NCI-H510A (cell line): ENCODE data around the gene VMAC.

Source experiments
- DNase-seq: peaks from one replicate; lab custom pipeline; 2025; lab: John Stamatoyannopoulos, UW

The VMAC gene

DNA sequence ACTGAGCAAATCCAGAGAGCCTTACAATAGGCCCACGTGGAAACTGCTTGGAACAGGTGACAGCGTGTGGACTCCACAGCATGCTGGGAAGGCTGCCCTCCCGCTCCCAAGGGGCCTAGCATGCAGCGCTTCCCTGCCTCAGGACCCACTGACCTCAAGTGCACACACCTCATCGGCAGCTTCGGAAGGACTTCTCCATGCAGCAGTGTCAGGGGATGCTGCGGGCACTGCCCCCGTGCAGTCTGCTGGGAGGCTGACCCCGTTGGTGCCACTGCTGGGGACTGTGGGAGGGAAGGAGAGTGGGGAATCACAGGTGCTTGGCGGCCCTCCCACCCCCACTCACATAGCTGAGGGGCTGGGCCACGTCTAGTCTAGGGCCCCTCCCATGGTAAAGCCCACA, 26.6 kb downstream of the VMAC start:
- no peak for DNase-seq

DNA sequence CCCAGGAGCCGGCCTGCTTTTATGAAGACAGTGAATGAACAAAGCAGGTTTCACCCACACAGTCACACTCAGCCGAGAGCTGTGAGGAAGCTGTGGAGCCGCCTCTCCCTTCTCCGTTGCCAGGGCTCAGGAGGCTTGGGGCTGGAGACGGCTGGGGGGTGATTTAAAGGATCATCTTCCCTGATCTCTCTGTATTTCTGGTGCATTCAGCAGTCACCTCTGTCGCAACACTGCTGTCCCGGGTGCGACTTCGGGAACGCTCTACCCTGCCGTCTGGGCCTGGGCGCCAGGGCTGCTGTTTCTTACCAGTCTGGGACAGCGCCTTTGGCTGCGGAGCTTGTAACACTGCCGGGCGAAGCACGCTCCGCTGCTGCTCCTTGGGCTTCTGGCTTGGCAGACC, 27.5 kb downstream of the VMAC start:
- no peak for DNase-seq

DNA sequence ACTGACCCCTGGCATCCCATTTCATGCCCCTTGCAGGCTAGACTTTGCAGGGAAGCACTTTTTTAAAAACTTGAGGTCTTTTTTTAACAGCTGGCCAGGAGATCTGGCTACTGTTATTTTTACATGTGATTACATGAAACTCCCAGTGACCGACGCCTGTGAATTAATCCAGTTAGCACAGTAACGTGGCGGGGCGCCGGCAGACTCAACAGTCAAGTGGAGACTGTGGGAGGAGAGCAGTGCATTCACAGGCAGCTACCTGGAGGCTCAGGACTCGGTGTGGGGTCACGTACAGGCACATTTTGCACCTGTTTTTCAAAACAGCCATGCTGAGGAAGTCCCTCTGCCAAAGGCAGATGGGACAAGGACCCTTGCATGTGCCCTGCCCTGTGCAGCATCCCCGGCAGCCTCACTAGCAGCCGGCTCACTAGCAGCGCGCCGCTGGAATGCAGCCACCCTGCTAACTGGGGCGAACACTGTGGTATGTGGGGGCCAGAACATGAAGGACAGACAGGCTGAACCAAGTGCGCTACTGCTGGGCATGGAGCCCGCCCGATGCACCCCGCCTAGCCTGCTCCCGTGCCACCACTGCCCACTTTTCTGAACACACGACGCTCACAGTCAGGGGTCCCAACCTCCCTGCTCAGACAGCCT, 28.1 kb downstream of the VMAC start:
- no peak for DNase-seq

DNA sequence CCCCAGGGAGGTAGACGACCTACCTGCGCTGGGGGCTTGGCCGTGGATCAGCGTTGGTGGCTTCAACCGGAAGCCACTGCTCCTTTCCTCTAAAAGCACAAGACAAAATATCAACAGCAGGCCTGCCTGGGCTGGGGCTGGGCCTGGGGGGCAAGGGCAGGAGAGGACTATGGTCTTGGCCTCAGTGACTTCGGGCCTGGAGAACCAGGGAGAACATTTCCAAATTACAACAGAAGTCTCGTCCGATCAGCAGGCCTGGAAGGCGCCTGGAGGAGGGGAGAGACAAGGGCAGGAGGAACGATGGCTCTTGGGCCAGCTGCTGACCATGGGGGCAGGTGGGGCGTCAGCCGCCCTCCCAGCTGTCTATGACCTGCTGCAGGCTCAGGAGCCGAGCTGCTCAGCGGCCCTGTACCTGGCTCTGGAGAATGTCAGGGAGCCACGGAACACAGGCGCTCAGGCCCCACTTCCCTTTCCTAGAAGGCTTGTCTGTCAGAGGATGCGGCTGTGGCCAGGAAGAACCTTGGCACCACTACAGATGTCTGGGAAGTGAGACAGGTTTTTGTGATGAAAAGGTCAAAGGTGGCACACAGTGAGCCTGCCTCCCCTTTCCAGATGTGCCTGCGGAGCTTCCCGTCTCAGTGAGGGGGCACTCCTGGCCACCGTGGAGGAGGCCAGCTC, 28.9 kb downstream of the VMAC start:
- no peak for DNase-seq

DNA sequence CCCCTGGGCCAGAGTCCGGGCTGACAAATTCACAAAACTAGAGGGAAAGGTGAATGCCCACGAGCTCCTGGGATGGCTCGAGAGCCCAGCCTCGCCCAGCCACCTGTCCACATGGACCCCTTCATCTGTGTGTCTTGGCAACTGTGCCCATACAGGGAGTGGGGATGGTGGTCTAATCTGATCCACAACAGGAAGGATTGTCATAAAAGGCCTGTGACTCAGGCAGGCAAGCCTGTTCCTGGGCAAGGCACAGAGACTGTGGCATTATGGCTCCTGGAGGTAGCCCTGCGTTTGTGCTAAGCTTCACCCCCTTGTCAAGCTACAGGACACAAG, 29.4 kb downstream of the VMAC start:
- DNase-seq = no peak

DNA sequence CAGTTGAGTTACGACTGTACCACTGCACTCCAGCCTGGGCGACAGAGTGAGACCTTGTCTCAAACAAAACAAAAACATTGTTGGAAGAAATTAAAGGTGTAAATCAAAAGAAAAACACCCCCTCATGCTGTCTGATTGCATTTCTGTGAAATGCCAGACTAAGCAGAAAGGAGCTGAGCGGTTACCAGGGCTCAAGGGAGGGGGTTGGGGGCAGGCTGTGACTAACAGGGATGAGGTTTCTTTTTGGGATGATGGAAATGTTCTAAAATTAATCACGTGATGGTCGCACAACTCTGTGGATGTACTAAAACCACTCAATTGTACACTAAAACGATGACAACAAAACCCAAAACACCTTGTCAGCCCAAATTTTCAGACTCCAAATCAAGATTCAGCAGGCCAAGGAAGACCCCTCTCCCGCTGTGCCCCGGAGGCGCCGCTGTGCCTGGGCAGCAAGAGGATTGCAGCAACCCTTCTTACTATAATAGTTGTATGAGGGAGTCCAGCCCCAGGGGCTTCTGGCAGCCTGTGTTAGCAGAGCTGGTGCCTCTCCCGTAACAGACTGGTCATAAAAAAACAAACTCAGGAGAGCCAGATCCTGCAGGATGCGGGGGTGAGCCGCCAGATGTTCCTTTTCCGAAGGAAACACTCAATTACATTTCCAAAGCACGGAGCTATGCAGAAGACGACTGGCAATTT, 30.3 kb downstream of the VMAC start:
- DNase-seq = no peak

DNA sequence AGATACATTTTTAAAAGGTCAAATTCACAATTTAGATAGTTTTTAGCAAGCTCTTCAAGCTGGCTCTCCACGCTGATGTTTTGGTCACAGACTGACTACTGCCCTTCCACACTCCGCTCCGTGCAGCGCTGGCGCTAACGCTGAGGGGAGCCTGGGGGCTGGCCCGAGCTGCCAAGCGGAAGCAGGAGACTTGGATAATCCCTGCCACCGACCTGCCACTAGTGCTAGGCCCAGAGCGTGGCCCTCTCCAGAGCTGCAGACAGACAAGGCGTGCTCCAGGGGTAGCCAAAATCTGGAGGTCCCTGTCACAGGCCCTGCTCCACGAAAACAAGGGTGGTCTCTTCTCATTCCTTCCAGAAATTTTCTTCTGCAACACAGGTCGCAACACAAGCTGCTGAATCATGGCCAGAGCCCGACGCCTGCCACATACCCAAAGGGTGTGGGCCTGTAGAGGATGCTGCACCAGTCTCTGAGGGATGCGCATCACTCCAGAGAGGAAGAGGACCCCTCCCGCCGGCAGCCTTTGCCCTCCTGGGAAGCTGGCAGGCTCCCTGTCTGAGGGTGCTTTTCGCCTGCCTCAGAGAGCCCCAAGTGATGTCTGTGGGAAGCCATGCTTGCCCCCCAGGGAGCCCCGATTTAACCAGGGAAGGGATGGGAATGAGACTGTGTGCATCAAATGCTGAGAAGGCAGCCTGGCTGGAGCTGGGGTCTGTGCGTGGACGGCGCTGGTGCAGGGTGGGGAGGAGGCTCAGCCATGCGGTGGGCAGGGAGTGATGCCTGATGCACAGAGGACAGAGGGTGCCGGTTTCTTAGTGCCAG, 31.0 kb downstream of the VMAC start:
- no peak for DNase-seq

DNA sequence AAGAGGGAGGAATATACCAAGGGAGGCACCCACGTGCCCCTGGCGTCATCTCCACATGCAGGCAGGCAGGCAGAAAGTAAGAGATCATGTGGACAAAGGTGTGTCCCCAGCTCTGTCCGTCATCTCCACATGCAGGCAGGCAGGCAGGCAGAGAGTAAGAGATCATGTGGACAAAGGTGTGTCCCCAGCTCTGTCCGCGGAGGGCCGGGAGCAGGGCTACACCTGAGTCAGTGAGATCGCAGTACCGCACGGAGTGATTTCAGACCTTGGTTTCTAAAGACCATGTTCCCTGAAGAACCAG, 31.6 kb downstream of the VMAC start:
- DNase-seq = no peak

DNA sequence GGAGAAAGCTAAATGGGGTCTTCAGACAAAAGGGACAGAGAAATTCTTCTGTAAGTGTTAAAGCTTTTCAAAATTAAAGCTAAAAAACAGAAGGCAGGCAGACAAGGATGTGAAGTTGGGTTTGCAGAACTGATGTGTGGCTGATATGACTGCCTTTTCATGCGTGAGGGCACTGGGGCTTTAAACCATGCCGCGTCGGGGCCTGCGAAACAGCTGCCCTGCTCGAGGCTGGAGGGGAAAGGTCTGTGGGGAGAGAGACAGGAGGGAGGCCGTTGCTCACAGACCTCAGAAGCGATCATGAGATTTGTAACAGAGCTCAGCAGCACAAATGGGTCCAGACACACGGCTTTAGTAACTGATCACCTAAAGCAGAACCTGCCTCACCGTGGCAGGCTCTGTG, 32.9 kb downstream of the VMAC start:
- no peak for DNase-seq

DNA sequence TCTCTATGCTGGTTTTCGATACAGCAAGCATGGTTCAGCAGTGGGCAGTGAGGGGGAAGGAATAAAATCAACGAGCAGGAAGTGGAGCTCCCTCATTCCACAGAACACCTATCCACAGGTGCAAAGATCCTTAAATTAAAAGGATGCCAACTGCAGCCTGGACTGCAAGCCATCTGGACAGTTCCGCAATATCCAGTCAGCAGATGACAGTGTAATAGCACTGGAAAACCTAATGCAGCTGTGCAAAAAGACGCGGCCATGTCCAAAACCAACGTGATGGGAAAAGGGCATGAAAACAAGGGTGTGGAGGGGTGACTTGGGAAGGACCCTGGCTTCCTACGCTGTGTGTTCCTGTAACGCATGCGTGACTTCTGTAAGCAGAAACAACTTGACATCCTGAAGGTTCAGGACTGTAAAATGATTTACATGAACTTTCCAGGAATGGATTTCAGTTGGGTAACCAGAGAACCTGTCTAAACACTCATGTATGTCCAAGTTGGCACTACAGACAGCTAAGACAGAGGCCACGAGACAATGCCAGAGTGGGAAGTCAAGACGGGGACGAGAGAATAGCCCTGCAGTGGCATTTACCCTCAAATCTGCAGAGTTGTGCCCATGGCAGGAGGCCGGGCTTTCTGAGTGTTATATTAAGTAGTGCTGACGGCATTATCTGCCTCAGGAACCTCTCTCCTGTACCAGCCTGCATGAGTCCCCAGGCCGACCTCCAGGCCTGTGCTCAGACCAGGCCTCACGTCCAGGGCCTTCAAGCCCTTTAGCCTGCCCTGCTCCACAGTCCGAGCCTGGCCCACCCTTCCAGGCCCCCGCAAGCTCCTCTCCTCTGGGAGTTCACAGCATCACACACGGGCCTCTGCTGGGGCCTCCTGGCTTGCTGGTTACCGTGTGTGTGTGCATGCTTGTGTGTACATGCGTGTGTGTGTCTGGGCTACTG, 35.9 kb downstream of the VMAC start:
- no peak for DNase-seq

DNA sequence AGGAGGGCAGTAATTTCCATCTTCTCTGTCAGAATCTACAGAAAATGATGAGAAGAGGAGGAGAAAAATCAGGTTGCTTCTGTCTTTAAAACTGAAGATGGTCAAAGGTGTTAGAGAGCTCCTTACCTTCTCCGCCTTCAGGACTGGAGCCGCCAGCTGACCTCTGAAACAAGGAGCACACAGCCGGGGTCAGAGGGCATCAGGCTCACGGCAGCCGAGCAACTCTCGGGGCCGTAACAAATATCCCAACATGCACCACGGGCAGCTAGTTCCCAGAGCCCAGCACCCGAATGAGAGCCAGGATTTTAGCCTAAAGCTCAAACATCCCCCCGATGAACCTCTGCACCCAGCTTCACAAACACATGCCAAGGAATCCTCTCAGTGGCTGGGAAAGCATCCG, 37.0 kb downstream of the VMAC start:
- DNase-seq = no peak

DNA sequence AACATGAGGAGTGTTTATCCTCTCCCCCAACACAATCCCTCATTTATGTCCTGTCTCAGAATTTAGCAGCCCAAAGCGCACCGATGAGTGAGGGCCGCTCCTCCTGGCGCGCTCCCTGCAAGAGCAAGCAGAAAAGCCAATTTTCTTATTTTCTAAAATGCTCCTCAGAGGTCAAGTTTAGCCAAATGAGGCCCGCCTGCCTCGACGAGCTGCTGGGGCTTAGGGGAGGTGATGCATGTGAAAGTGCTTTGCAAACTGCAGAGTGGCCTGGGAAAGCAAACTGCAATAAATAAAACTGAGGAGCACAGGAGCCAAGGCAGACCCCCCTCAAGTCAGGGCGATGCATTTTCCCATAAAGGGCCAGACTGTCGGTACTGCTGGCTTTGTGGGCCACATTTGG, 38.4 kb downstream of the VMAC start:
- DNase-seq = no peak

DNA sequence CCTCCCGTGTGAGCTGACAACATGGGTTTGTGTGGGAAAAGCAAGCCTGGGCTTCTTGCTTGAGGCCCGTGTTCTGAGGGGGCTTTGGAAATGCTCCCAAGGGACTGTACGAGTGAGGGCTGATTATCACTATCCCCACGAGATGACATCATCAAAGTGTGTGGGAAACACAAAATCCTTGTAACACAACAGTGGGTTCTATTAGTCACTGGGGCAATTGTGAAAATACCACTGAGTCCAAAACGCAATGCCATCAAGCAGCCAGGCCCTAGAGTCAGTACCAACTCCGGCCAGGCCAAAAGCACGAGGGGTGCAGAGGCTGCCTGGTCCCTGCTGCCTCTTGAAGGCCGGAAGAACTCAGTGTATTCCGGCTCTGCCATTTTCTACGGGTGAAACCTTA, 39.0 kb downstream of the VMAC start:
- no peak for DNase-seq

DNA sequence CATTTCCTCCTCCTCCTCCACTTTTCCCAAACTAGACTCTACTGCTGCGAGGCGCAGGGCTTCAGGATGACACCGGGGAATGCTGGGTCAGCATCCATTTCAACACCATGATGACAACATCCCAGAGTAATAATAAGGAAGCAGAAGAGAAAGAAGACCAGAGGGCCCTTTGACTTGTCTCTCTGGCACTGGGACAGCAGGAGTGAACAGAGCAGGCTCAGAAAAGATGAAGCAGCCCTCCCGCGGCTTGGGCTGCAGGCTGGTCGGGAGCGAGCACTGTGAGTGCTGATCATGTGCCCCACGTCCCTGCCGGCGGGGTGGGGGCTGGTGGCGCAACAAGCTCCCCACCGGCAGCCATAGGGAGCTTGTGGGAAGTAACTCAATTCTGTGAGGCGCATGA, 42.8 kb downstream of the VMAC start:
- no peak for DNase-seq

DNA sequence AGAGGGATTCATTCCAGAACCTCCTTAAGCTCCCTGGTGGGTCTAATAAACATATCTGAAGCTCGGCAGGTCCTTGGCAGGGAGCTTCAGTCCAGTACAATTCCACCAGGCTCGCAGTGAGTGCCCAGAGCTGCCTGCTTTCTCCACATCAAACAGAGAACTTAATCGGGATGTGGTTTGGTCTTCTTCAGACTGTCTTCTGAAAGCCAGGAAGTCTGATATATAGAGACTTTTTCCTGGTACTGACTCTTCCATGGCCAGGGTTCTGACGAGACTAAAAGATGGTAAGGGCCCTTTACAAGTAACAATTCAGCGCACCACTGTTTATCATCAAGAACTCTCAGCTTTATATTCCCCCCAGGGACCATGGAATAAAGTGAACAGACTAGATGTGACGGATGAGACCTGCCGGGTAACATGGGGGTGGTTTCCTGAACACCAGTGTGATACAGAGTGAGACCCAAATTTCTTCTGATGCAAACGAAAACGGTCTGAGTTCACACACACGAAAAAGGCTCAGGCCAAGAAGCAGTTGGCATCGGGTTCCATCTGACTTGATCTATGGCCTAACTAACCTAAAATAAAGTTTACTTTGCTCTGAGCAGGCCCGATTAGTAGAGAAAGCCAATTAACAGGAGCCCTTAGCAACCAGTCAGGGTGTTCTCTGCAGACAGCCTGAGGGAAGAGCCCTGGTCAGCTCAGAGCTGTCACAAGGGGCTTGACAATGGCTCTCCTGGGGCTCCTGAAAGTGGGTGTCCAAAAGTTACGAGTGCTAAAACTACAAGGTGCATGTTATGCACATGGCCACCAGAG, 44.3 kb downstream of the VMAC start:
- no peak for DNase-seq

DNA sequence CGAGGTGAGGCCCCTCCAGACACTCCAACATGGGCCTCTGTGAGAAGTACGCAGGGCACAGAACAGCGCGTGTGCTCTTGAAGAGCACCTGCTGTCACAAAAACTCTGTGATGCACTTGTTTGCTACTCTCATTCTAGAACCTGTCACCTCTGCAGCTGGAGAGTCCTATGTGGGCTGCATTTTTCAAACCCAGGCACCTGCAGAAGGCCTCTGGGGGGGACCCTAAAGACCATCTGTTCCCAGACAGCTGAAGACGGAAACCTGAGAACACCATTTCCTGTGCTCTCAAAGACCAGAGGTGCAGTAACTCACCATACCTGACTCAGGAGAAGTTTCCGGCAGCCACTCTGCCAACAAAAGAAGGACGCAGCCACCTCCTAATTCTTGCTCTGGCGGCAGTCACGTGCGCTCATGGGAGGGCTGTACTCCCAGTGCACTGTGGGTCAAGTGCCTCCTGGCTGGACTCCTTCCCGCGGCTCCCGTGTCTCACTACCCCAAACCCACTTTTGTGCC, 45.2 kb downstream of the VMAC start:
- DNase-seq = peak; percentile 91

DNA sequence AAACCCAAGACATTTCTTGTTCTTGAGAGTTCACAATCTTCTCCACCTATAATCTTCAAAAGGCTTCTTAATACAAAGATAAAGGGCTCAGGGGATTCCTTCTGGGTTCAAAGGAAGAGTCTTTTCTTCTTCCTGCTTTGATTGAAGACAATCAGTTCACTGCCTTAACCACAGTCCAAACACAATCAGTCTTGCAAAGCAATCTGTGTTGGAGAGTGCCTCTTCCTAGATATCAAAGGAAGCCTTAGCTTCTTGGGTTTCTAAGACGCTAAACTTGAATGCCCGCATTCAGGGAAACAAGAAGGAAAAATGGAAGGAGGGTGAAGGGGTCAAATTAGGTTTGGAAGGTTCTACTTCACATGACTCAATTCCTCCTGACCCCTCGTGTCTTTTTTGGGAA, 46.1 kb downstream of the VMAC start:
- no peak for DNase-seq

DNA sequence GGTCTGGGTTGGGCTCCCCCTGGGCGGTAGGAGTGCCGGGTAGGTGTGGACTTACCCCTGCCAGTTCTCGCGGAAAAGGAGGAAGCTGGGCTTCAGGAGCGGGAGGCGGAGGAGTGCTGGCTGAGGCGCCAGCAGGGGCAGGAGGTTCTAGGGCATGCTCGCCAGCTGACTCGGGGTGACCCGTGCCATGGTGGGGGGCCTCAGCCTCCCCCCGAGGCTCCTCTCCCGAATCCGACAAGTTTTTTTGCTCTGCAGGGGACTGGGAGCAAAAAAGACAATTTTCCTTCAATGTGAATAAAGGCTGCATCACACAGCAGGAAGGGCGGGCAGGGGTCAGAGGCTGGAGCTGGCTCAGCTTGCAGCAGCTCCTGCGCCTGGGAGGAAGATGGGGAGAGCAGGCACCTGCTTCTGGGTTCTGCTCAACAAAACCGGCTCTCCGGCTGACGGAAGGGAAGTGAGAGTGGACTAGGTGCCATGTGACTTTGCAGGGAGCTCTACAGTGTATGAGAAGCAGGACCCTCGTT, 46.7 kb downstream of the VMAC start:
- DNase-seq = no peak

DNA sequence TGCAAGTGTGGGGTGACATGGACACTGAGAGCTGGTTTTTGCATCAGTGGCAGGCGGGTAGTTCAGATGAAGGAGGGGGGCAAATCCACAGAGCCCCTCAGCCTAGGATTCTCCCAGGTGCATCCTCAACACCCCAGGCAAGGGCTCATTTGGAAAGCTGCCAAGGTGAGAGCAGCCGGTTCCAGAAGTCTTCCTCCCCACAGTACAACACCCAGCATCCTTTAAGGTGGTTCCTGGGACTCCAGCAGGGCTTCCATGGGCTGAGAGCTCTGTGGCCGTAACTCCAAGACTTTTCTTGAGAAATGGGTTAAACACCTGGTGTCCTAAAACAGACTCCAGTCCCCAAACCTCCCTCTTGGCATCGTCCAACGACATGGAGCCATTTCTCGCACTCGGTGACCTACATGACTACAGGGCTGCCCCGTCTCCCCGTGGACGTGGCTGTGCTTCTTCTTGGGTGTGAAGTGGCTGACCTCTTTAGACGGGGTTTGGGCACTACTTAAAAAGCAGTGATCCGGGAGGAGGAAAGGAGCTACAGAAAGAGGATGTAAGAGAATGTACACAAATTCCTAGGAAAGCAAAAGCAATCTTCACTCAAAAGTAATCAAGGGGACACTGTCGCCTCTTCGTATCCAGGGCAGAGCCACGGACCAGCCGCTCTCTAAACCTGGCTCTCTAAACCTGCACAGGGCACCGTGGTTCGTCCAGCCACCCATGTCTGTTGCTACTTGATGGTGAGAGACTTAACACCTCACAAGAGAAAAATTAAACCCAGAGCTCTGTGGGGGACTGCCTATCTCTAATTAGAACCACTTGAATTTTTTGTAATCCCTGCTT, 47.7 kb downstream of the VMAC start:
- DNase-seq = no peak
